Activated CD4-positive, alpha-beta T cell treated with anti-CD3 and anti-CD28 coated beads, Interleukin-2, Interleukin-4, amounts not matched to agents 100 ng/mL and 50 ng/mL, durations not matched to agents 16 hours and 8 hours (primary cell): ENCODE data around the gene UVSSA.
A peak's percentile ranks its signal among the peaks of the same experiment; 100 is the strongest.

Experiments
- DNase-seq: peaks from one replicate; pipeline ENCODE4 v3.0.0-alpha.2; 2020; ENCODE audit warnings: low spot score

Gene UVSSA

GRCh38 chr4:1349359-1350168 is 2.6 kb downstream of the UVSSA start:
- DNase-seq = no peak

GRCh38 chr4:1350169-1350520 is 3.1 kb downstream of the UVSSA start:
- DNase-seq = no peak

GRCh38 chr4:1351854-1352566 is 5.0 kb downstream of the UVSSA start:
- DNase-seq = peak; percentile 90

GRCh38 chr4:1352567-1352900 is 5.5 kb downstream of the UVSSA start:
- DNase-seq = no peak

- no peak for DNase-seq
These were observed 6.4 kb downstream of the UVSSA start for GRCh38 chr4:1353186-1354055.

DNA sequence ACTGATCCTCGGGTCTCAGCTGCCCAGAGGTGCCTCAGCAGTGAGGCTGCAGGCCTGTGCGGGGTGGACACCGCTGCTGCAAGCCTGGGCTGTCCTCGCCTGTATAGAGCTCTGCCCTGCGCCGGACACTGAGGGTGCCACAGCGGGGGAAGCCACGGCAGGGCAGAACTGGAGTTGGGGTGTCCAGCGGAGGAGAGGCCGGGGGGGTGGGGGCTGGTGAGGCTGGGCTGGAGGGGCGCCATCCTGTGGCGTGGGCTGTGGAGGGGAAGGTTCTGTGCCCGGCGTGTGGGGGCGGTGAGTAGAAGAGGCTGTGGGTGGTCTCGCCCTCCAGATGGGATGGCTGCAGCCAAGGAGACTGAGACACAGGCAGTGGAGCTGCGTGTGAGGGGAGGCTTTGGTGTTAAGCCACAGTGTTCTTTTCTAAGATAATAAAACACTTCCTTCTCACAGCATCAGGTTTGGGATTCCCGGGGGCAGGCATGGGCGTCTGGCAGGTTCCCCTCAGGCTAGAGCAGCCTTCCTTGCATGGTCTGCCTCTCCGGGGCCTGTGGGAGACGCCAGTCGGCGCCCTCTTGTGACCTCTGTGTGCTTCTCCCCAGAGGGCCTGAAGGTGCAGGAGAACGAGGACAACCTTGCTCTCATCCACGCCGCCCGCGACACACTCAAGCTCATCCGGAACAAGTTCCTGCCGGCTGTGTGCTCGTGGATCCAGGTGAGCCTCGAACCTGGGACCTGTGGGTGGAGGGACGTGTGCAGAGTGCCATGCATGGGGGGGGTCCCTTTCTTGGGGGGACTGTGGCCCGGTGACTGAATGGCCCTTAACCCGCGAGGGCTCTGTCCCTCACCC is 7.4 kb downstream of the UVSSA start:
- DNase-seq = no peak

DNA sequence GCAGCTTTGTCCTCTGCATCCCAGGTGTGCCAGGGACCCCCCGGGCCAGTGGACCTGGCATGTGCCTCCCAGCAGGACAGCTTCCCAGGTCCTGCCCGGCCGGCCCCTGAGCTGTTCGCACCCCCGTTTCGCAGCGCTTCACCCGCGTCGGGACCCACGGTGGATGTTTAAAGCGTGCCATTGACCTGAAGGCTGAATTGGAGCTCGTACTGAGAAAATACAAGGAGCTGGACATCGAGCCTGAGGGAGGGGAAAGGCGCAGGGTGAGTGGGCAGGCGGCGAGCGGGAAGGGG is 7.9 kb downstream of the UVSSA start:
- DNase-seq = no peak

GRCh38 chr4:1355378-1355777 is 8.4 kb downstream of the UVSSA start:
- DNase-seq = no peak

DNA sequence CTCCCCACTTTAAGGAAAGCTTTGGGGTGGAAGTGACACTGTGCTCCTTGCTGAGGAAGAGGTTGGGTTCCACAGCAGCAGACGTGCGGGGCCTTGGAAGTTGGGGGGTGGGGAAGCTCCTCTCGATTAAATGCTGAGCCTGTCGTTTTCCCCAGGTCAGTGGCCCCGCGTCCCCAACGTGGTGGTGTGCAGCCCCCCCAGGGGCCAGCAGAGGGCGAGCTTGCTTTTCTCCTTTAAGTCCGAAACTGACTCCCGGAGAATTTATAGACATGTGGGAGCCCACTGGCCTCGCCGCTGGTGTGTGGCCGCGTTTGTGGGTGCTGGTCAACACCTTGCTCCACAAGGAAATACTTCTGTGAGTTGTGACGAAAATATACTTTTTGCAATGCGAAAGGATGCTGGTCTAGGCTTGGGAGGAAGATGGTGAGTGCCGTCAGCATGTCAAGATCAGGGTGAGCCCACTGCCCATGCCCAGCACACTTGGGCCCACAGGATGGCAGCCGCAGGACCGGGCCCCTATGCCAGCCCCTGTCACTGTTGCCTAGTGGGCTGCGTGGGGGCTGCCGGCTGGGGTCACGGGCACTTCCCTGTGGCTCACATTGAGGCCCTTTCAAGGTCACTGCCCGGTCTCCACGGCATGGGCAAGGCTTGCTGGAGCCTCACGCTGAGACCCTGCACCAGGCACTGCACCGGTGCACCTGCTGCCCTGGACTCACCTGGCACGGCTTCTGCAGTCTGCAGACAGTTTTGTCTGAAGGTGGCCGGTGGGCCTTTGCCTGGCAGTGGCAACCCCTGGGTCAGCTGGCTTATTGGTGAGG is 9.4 kb downstream of the UVSSA start:
- DNase-seq = peak; percentile 33

DNA sequence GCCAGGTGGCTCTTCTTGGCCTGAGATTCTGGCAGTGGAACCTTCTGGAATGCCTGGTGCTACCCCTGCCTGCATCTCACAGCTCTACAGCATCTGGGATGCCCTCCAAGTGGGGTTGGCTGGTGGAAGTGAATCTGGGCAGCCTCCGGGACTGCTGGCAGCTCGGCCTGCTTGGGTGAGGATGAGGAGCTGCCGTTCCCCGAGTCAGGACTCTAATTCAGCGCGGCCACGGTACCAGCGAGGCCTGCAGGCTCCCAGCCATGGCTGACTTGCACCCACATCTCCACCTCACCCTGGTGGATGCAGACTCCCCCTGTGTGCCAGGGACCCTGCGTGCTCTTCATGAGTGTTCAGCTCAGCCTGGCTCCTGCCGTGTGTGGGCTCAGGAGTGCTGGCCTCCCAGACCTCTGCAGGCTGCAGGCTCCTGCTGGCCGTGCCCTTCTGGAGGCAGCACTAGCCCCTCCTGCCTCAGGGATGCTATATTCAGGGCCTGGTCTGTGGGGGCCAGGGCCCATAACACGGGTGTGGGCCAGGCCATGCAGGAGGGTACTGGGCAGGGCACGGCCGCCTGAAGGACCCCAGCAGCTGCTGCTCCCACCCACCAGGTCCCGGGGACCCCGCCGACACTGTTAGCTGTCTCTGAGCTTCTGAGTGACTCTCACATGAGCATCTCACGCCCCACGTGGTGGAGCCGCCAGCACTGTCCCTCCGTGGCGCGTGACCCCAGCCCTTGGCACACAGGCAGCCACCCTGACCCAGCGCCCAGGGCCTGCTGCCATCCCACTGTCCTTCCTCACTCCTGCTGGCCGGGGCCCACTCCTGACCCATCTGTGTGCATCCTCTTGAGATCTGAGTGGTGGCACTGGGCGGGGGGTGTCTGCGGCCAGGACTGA is 10.6 kb downstream of the UVSSA start:
- no peak for DNase-seq

DNA sequence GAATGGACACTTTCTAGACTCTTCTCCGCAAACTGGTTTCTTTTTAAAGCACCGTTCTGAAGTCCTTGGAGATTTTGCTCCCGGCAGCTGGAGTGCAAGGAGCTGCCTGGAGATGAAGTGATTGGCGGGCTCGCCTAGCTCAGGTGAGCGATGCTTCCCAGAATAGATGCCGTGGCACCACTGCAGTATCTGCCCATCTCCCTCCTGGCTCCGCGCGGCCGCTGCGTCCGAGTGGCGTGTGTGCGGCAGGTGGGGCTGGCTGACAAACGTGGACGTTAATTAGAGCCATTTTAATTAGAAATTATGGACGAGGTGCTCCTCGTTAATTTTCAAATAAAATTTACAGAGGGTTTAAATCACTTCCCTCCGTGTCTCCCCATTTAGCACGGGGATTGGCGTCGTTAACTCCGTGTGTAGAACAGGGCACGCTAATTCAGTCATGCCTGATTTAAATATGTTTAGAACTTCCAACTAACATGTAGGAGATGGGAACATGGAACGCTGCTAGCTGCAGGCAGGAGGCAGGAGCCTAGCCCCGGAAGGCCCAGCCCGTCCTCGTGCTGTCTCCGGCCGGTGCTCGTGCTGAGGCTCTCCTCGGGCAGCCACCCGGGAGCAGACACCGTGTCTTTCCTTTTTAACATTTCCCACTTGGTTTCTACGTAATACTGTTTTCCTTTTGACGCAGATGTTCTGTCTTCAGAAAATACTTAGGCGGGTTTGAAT is 11.6 kb downstream of the UVSSA start:
- DNase-seq = no peak

DNA sequence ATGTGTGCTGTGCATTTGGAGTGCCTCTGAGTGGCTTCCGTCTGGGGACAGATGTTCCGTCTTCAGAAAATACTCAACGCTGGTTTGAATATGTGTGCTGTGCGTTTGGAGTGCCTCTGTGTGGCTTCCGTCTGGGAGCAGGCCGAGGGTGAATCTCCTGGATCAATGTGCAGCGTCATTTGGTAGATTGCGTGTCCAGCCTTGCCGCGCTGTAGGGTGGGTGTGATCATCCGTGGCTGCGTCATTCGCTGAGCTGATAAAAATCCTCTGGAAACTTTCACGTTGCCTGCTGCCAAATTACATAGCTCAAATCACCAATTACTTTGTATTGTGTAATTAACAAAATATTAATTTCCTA is 12.1 kb downstream of the UVSSA start:
- no peak for DNase-seq

- no peak for DNase-seq
These were observed 13.0 kb downstream of the UVSSA start for GRCh38 chr4:1359976-1360375.

GRCh38 chr4:1360423-1361283 is 13.6 kb downstream of the UVSSA start:
- DNase-seq = no peak

DNA sequence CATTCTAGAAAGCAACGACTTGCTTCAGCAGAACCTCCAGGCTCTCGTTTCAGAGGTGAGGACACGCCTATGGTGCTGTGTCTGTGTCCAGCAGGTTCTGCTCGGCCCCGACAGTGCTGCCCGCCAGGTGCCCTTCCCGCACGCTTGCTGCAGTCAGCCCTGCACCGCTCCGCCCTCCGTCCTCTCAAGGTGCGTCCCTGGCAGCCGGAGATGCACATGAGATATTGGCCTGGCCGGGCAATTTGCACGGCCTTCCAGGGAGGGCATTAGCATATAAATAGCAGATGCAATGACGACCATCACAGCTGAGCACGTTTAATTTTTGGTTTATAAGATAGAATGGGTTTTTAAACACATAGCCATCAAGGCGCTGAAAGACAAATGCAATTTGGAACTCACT is 14.4 kb downstream of the UVSSA start:
- no peak for DNase-seq

GRCh38 chr4:1362046-1362445 is 15.0 kb downstream of the UVSSA start:
- no peak for DNase-seq

DNA sequence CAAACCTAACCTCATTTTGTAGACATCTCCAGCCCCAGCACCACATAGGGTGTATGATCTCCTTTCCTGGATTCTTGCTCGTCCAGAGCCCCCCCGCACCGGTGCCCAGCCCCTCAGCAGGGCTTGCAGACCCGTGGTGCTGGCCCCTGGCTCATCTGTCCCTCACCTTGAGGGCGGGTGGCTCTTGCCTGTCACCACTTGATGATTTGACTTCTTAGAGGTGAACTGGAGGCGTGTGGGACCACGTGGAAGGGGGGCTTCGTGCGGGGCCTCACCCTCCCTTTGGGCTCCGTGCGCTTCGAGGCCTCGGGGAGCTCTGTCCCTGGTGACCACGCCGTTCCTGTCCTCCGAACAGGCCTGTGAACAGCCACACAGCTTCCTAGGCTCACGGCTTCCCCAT is 15.5 kb downstream of the UVSSA start:
- DNase-seq = no peak

DNA sequence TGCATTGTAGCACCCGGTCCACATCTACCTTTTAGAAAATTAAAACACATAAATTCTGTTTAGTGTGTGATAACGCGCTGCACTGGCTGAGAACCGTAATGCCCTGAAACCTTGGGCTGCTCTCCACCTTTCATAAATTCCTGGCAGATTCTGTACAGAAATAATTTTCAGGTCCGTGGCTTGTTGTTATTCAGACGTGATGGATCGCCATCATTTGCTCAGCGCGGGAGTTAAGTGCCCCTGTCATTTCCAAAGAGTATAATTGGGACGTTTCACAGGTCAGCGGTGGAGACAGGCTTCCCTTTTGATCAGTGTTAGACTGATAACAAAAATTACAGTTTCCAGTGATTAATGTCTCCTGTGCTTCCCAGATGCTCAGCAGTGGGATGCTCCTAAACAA is 16.5 kb downstream of the UVSSA start:
- no peak for DNase-seq

GRCh38 chr4:1364217-1364616 is 17.2 kb downstream of the UVSSA start:
- no peak for DNase-seq
